Endothelial cell of umbilical vein (primary cell): ENCODE measurements around the gene BHMT. TPM values are rescaled to one million over a fixed set of nuclear protein-coding genes. Genes with fewer than 3 reads are reported as not detected.

ENCODE experiments used
- BruUV-seq: library from RNA; stranded (reverse); fragments of 400-500 nt; replicated peaks from 2 replicates; lab custom pipeline; 2021; lab: Mats Ljungman, UMichigan
- CTCF ChIA-PET: fragments of 300-600, 350-600 bp; sonication (Branson Sonifier 250); formaldehyde crosslinking; loops from one replicate; lab custom pipeline; 2021; ENCODE audit warnings: antibody characterized with exemption, inconsistent platforms; lab: Charles Lee
- POLR2A ChIA-PET: fragments of 300-600, 350-600 bp; sonication (Branson Sonifier 250); formaldehyde crosslinking; loops from one replicate; lab custom pipeline; 2021; ENCODE audit warnings: antibody characterized with exemption, inconsistent platforms; lab: Charles Lee
- DNase-seq: peaks from one replicate; pipeline ENCODE4 v3.0.0-alpha.2; 2011; ENCODE audit warnings: low read depth, low spot score
- FAIRE-seq: peaks from 2 replicates; lab custom pipeline; 2011; peaks lifted over from hg19 to GRCh38; lab: Jason Lieb, UNC
- H2AFZ ChIP-seq: 2 replicates; pipeline ENCODE4 v1.6.0; 2012; ENCODE audit warnings: low read depth, low read length, control low read depth, inconsistent platforms
- H3K27ac ChIP-seq: 2 replicates; pipeline ENCODE4 v1.5.1; 2011; ENCODE audit warnings: low read depth, mild to moderate bottlenecking, control low read depth, low read length, moderate library complexity; ENCODE audit not compliant: insufficient read depth
- H3K27me3 ChIP-seq, 2 experiments: 2 replicates each; pipeline versions ENCODE4 v1.6.0 to v1.6.1; 2011; ENCODE audit warnings: low read length in 2 of 2, mixed read lengths in 1 of 2; ENCODE audit not compliant: control insufficient read depth in 2 of 2, insufficient read depth in 2 of 2
- H3K36me3 ChIP-seq, 2 experiments: 2 replicates in 1 of 2; 3 replicates in 1 of 2; pipeline ENCODE4 v1.5.1; 2011; ENCODE audit warnings: low read length in 2 of 2, mild to moderate bottlenecking in 1 of 2, moderate library complexity in 1 of 2; ENCODE audit not compliant: control insufficient read depth in 2 of 2, insufficient read depth in 2 of 2; ENCODE audit errors: extremely low read depth in 1 of 2
- H3K4me1 ChIP-seq: 3 replicates; pipeline ENCODE4 v1.5.1; 2011; ENCODE audit warnings: mild to moderate bottlenecking, low read length; ENCODE audit not compliant: control insufficient read depth, insufficient read depth; ENCODE audit errors: extremely low read depth
- H3K4me2 ChIP-seq: 2 replicates; pipeline ENCODE4 v1.6.1; 2011; ENCODE audit warnings: low read length, control low read depth, mixed read lengths; ENCODE audit not compliant: insufficient read depth
- H3K4me3 ChIP-seq, 3 experiments: fragments of 200-600 bp in 1 of 3; sonication (generic), shearing (Covaris generic) in 1 of 3; replicated peaks in 1 of 3; 2 replicates each; pipeline ENCODE4 v1.5.1; 2011 to 2016; ENCODE audit warnings: control low read depth in 3 of 3, low read length in 3 of 3, mild to moderate bottlenecking in 2 of 3, inconsistent platforms in 1 of 3, low read depth in 1 of 3, moderate library complexity in 1 of 3; ENCODE audit not compliant: insufficient read depth in 1 of 3
- H3K79me2 ChIP-seq: 2 replicates; pipeline ENCODE4 v1.6.0; 2012; ENCODE audit warnings: low read length, inconsistent platforms; ENCODE audit not compliant: control insufficient read depth, insufficient read depth
- H3K9ac ChIP-seq: replicated peaks from 2 replicates; pipeline ENCODE3; 2011; ENCODE audit warnings: low read length, control low read depth; ENCODE audit not compliant: insufficient read depth; ENCODE audit errors: extremely low read depth
- H3K9me1 ChIP-seq: replicated peaks from 3 replicates; pipeline ENCODE4 v1.6.0; 2011; ENCODE audit warnings: mild to moderate bottlenecking, low read length; ENCODE audit not compliant: control insufficient read depth, insufficient read depth; ENCODE audit errors: extremely low read depth
- H3K9me3 ChIP-seq: replicated peaks from 2 replicates; pipeline ENCODE4 v1.5.1; 2012; ENCODE audit warnings: low read length, inconsistent platforms; ENCODE audit not compliant: control insufficient read depth, insufficient read depth
- H4K20me1 ChIP-seq: replicated peaks from 2 replicates; pipeline ENCODE3; 2011; ENCODE audit warnings: mild to moderate bottlenecking, low read length; ENCODE audit not compliant: control insufficient read depth, insufficient read depth; ENCODE audit errors: extremely low read depth
- CTCF ChIP-seq, 2 donors: IDR thresholded peaks; 1 replicate in 1 of 2; 2 replicates in 1 of 2; pipeline ENCODE4 v1.5.1; 2011; ENCODE audit warnings: low read length in 2 of 2, mild to moderate bottlenecking in 2 of 2, moderate library complexity in 2 of 2, control low read depth in 1 of 2, inconsistent platforms in 1 of 2, low read depth in 1 of 2; ENCODE audit not compliant: insufficient read depth in 1 of 2; ENCODE audit errors: extremely low read depth in 1 of 2
- EZH2 ChIP-seq: IDR thresholded peaks from 2 replicates; pipeline ENCODE4 v1.6.1; 2012; ENCODE audit warnings: borderline replicate concordance, low read depth, mild to moderate bottlenecking, moderate library complexity, low read length, inconsistent platforms; ENCODE audit not compliant: severe bottlenecking
- FOS ChIP-seq: IDR thresholded peaks from 2 replicates; pipeline ENCODE4 v1.6.1; 2011; ENCODE audit warnings: mild to moderate bottlenecking, low read length, moderate library complexity, borderline replicate concordance; ENCODE audit not compliant: insufficient read depth
- GATA2 ChIP-seq: IDR thresholded peaks from 2 replicates; pipeline ENCODE4 v1.7.0; 2011; ENCODE audit warnings: low read depth, mild to moderate bottlenecking, moderate library complexity, mixed read lengths, low read length; ENCODE audit not compliant: insufficient read length, insufficient read depth
- JUN ChIP-seq: IDR thresholded peaks from 2 replicates; pipeline ENCODE4 v1.6.1; 2011; ENCODE audit warnings: borderline replicate concordance, low read depth; ENCODE audit not compliant: insufficient read length, insufficient read depth
- MAX ChIP-seq: IDR thresholded peaks from 2 replicates; pipeline ENCODE4 v1.6.1; 2011; ENCODE audit not compliant: insufficient read depth, insufficient read length
- MYC ChIP-seq: IDR thresholded peaks from one replicate; pipeline ENCODE4 v1.6.1; 2011; ENCODE audit warnings: mild to moderate bottlenecking, low read depth, low read length
- POLR2A ChIP-seq: IDR thresholded peaks from 2 replicates; pipeline ENCODE4 v1.6.1; 2012; ENCODE audit warnings: low read depth, mild to moderate bottlenecking, control low read depth, low read length
- POLR2AphosphoS5 ChIP-seq: IDR thresholded peaks from 2 replicates; pipeline ENCODE4 v1.6.1; 2012; ENCODE audit warnings: low read depth, mild to moderate bottlenecking, control low read depth, low read length, moderate library complexity; ENCODE audit not compliant: insufficient read depth
- dilution Hi-C: fragments of 300-500 bp; cut with MboI; formaldehyde crosslinking; loops from one replicate; pipeline ENCODE4 v1.15.0; 2019; ENCODE audit warnings: low sequenced_read_pairs; ENCODE audit not compliant: extremely low pct_ligation_motif_present
- intact Hi-C: fragments of 100-400 bp; cut with micrococcal nuclease; formaldehyde crosslinking; loops from one replicate; pipeline ENCODE4 v1.10.0; 2022
- polyA plus RNA-seq, 4 experiments: library from polyadenylated mRNA; depleted of rRNA in 3 of 4; stranded (reverse) in 3 of 4; unstranded in 1 of 4; fragments of >200 nt; gene quantifications; 2 replicates each; pipeline versions ENCODE4 v1.2.1 to v1.2.3, GENCODE V29; 2011 to 2012; ENCODE audit warnings: missing spikeins in 1 of 4
- total RNA-seq: library from RNA; stranded (reverse); gene quantifications from 2 replicates; pipeline ENCODE4 v1.2.3, GENCODE V29; 2021

The BHMT gene
- total and polyA plus RNA-seq, 2 donors (not counting 3 experiments of a cell fraction or from before 2014, with no cell fraction given): not detected

- TF ChIP-seq MAX (no peak), EZH2 (no peak), JUN (no peak), CTCF (IDR thresholded peaks at IDR 0.05; ENCODE audit: extremely low read depth in 1 of 2, insufficient read depth in 1 of 2, low read depth in 1 of 2, low read length in 2 of 2) (no peak), MYC (no peak), GATA2 (no peak), POLR2A (no peak), FOS (no peak), POLR2AphosphoS5 (no peak)
- H3K9me1 ChIP-seq: no peaks in the 10 kb centered on the region
- no peak overlapping the region for H3K4me3 ChIP-seq
- H3K36me3 ChIP-seq: no peaks in the 10 kb centered on the region
- no peak overlapping the region for H2AFZ ChIP-seq
- H3K9me3 ChIP-seq: no peaks in the 10 kb centered on the region
- no peaks in the 10 kb centered on the region for H3K79me2 ChIP-seq
- DNase-seq (no peak), FAIRE-seq (no peak)
- dilution Hi-C loops (no loop called here), intact Hi-C loops (no loop called here)
- BruUV-seq: no TSS peak
- no peak overlapping the region for H3K27ac ChIP-seq
- ChIA-PET POLR2A (no interaction called here), CTCF (interaction anchor here (0.9 kb wide), 1 partner anchor 178 kb away, joined by 3 read pairs; no protein-coding TSS in a partner anchor)
- no peaks in the 10 kb centered on the region for H4K20me1 ChIP-seq
- H3K4me1 ChIP-seq: no peaks in the 10 kb centered on the region
- H3K9ac ChIP-seq: no peak overlapping the region
- no peaks in the 10 kb centered on the region for H3K27me3 ChIP-seq
- H3K4me2 ChIP-seq: no peak overlapping the region
Measured at GRCh38 chr5:79077680-79078365, 33.8 kb upstream of the BHMT start.
